HG03521 (cell line): ENCODE measurements around the gene FARP2.
"Not testable (repeated sequence)": the region's sequence is repeated elsewhere in the genome, so short reads cannot be mapped to it uniquely, and the experiment has no call there.

Experiments
- ATAC-seq: cut with Tn5 transposase; IDR thresholded peaks from one replicate; pipeline ENCODE4 v1.9.1; 2021; ENCODE audit warnings: mild to moderate bottlenecking, moderate library complexity; ENCODE audit not compliant: unreplicated experiment

FARP2 gene

DNA sequence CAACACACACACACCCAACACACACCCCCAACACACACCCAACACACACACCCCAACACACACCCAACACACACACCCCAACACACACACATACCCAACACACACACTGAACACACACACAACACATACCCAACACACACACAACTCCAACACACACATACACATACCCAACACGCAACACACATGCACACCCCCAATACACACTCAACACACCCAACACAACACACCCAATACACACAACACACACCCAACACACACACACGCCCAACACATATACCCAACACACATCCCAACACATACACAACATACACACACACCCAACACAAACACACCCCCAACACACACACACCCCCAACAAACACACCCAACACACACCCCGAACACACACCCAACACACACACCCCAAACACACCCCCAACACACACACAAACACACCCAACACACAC, 160.5 kb downstream of the FARP2 start:
- ATAC-seq: no peak

DNA sequence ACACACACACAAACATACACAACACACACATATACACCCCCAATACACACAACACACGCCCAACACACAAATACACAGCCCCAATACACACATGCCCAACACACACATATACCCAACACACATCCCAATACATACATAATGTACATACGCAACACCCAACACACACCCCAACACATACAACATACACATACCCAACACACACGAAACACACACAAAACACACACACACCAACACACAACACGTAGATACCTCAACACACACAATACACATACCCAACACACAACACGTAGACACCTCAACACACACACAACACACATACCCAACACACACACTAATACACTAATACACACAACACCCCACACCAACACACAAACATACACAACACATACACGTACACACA, 161.2 kb downstream of the FARP2 start:
- ATAC-seq: no peak

DNA sequence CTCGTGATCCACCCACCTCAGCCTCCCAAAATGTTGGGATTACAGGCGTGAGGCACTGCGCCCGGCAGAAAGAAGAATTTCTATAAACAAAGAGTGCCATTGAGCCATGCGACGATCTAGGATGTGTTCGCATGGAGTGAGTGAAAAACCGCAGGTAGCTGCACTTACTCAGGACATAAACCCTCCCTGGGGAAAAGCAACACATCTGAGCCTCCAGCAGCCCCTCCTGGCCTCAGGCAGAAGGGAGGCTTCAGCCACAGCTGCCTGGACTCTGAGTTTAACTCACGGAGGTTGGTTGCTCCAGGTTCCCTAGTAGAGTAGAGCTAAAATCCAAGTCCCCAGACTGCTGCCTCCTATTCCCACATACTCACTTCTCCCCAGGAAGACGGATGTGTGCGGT, 163.6 kb downstream of the FARP2 start:
- no peak for ATAC-seq

DNA sequence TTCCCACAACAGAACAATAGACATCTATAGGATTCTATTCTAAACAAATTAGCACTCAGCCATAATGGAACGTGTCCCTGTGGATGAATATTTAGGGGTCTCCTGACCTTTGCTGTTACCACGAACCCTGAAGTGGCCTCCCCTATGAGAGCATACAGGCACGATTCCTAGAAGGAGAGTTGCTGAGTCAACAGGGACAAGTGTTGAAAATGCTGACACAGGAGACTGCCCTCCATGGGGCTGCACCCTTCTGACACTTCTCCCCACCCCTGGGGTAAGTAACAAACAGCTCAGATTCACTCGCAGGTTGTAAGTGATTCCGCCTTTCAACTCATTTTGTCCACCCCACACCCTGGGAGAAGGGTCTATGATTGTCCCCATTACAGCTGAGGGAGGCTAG, 166.4 kb downstream of the FARP2 start:
- no peak for ATAC-seq

DNA sequence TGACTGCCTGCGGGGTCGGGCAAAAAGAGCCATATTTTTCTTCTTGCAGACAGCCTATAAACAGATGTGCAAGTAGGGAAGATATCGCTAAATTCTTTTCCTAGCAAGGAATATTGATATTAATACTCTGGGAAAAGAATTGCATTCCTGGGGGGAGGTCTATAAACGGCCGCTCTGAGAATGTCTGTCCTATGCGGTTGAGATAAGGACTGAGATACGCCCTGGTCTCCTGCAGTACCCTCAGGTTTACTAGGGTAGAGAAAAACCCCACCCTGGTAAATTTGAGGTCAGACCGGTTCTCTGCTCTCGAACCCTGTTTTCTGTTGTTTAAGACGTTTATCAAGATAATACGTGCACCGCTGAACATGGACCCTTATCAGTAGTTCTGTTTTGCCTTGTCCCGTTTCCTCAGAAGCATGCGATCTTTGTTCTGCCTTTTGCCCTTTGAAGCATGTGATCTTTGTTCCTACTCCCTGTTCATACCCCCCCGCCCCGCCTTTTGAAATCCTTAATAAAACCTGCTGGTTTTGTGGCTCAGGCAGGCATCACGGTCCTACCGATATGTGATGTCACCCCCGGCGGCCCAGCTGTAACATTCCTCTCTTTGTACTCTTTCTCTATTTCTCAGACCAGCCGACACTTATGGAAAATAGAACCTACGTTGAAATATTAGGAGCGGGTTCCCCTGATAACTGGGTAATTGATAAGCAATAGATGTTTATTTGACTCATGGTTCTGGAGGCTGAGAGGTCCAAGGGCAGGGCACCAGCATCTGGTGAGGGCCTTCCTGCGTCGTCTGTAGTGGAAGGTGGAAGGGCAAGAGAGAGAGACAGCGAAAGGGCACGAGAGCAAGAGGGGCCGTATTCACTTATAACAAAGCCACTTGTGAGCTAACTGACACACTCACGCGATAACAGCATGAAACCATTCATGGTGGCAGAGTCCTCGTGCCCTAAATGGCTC, 170.0 kb downstream of the FARP2 start:
- not testable (repeated sequence) for ATAC-seq

DNA sequence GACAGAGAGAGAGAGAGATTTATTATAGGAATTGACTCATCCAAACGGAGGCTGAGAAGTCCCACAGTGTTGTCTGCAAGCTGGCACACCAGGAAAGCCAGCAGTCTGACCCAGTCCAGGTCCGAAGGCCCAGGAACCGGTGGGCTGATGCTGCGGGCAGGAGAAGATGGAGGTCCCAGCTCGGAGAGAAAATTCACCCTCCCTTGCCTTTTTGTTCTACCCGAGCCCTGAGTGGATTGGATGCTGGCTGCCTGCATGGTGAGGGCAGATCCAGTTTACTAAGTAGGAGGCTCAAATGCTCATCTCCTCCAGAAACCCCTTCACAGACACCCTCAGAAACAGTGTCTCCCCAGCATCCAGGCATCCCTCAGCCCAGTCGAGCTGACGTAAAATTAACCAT, 174.5 kb downstream of the FARP2 start:
- ATAC-seq: no peak

DNA sequence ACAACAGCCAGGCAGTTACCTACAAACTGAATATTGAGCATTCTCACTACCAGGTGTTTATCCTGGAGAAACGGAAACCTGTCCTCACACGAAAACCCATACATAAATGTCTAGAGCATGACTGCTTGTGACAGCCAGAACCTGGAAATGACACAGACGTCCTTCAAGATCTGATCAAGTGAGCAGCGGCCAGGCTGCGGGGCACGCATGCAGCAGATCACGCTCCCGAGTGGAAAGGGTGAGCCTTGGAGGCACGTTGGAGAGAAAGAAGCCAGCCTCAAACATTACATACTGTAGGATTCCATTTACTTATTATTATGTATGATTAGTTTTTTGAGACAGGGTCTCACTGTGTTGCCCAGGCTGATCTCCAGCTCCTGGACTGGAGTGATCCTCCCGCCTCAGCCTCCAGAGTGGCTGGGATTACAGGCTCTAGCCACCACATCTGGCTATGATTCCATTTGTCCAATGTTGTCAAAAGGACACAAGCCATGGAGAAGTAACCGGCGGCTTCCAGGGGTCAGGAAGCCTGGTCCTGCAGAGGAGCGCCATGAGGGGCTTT, 175.2 kb downstream of the FARP2 start:
- no peak for ATAC-seq

DNA sequence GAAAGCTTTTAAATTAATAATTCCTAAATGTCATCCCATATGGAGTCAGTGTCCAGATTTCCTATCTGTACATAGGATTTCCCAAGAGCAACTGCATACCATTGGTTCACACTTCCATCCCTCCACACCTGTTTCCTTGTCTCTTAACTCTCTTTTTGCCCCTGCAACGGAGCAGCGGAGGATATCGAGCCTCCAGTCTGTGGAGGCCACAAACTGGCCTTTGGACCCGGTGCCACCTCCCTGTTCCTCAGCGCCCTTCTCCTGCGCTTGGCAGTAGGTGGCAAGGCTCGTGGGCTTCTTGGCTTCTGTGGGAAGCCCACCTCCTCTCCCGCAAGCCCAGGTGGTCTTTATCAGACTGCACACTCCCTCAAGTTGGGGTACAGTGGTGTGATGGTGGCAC, 176.1 kb downstream of the FARP2 start:
- no peak for ATAC-seq

DNA sequence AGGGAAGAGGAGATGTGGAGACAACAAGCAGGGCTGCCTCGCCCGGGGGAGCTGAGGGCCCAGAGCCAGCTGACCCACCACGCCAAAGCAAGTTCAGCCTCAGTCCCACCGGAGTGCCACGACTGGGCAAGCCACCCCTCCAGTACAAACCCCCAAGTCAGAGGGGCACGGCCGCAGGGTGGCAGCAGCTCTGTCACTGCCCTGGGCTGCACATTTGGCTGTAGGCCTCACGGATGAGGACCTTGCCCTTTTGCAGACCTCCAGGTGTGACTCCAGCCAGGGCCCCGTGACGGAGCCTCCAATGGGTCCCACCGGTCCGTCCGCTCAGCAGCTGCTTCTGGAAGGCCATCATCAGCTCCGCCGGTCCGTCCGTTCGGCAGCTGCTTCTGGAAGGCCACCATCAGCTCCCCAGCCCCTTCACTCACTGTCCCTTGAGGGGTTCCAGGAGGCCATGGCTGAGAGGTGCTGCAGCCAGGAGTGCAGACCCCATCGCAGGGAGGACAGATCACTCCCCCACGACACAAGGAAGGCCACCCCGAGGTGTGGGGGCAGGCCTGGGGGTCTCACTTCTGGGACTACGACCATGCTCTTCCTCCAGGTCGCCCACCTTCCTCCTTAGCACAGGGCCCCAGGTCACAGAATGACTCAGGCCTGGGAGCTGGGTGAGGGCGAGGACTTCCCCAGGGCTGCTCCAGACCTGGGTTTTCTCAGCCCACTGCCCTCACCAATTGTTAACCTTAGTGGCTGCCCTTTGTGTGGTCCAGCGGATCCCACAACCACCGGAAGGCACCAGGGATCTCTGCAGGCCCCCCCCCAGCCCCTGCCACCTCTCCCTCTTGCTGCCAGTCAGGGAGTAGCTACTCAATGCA, 176.9 kb downstream of the FARP2 start:
- no peak for ATAC-seq

DNA sequence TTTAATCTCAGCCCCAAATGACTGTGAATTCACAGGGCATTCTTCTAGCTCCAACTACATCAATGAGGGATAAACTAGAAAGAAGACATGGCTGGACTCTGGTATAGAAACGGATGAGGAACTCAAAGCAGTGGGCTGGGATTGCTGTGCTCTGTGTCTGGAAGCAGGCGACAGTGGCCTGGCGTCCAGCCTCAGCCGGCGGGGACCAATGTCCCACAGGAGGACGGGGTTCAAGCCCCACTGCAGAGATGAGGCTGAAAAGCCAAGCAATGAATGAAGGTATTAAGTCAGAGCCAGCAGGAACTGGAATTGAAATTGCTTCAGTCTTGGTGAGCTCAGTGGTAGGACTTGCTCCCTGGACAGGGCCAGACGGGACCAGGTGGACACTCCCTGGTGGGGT, 178.2 kb downstream of the FARP2 start:
- no peak for ATAC-seq

DNA sequence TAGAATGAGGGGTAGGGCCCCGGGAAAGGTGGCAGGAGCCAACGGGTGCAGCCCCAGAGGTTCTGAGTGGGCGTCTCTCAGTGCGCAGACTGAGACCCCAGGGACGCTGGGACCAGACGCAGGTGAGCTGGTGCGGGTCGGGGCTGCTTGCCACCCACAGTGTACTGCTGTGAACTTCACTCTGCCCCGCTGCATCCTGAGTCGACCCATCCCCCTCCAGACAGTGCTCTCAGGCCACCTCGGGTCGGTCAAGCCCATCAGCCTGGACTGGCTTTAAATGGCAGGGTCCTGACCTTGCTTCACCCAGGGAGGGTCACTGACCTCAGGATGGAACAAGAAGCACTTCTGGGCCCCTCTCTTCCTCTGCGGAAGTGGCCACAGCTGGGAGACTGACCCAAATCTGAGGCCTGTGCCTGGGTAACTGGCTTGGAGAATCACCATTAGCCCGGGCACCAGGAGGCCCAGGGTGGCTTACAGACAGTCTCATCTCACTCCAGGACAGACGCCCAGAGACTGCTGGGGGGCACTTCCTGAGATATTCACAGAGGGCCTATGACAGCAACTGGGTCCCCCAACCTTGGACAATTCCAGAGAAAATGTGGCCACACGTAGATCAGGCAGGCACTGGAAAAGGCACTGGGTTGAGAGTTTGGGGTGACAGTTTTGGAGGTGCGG, 178.8 kb downstream of the FARP2 start:
- ATAC-seq: no peak

DNA sequence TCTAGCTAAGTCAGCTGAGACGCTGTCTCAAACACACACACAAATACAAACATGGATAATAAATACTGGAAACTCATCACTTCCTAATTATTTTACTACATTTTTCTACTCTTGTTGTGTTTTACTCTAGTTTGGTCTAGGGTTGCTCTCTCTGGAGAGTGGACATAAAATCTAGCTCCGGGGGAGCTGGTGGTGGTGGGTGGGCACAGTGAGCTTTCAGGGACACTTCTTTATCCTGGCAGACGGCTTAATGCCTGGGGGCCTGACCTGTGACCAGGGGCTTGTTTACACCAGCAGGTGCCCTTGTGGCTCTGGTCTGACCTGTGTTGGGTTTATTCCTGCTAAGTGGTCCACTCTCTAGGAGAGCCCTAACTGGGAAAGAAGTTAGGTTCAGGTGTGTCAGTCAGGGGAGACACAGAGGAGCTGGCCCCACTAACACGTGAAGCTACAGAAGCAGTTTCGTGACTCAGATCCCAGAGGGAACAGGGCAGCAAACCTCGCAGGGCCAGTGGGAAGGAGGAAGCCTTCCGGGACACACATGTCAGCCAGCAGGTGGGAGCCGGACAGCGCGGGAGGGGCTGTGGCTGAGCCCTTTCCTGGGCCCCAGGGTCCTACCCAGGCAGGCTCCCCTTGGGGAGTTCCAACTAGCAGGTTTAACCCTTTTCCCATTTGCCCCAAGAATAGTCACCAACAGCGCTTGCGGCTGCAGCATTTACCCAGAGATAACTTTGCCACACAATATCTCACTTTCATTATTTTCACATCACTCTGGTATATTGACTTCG, 180.0 kb downstream of the FARP2 start:
- no peak for ATAC-seq

DNA sequence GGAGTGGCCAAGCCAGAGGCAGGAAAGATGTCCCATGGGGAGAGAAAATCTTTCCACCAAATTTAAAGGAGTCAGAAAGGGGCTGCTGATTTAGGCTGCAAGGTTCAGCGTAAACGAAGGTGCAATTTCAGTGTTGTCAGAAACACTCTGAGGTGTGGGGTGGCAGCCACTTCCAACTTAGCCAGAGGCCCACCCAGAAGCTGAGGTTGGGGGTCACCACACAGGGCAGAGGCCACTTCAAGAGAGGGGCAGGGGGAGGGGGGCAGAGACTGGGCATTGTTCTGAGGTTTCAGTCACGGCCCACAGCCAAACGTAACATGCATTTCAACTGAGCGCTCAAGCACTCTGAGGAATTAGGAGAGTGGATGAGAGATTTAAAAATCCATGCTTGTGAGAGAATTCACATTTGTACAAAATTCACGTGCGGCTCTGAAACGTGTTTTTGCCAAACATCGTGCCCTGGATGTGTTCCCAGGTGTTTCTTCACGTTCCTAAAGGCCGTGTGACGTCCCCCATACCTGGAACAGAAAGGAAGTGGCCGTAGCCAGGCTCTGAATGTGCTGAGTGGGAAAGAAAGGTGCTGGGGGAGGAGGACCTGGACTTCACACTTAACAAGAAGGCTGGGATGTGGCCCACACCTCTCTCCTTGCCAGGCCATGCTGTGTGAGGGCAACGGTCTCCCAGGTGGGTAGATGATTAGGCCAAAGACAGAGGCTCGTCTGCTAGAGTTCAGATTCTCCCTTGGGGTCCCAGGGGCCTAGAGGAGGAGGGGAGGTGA, 182.9 kb downstream of the FARP2 start:
- ATAC-seq: no peak

DNA sequence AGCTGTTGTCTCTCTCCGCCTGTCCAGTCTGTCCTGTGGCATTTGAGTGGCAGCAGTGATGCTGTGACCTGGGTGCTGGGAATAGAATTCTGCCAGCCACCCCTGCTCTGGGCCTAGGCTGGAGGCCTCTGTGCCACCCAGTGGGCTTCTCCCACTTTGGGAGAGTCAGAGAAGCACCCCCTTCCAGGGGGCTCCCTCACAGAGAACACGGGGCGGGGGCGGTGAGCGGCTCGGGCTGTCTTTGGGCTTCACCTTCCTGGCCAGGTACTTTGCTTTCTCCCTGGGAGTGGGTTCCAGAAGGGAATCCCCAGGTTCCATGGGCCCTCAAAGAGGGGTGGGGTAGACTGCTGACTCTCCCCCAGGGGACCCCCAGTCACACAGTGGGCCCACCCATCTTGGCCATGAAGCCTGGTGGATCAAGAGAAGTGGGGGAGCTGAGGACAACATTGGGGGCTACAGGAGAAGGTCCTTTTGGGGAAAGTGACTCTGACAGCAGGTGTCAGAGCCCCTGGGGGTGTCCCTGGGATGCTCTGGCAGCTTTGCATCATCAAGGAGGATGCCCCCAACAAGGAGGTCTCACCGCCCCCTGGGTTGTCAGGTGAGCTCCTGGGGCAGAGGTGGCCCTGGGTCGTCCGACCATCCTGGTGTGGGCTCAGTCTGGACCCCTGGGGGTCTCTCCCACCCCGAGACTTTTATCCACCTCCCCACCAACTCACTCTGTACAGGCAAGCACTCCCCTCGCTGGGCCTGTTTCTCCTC, 183.7 kb downstream of the FARP2 start:
- no peak for ATAC-seq

DNA sequence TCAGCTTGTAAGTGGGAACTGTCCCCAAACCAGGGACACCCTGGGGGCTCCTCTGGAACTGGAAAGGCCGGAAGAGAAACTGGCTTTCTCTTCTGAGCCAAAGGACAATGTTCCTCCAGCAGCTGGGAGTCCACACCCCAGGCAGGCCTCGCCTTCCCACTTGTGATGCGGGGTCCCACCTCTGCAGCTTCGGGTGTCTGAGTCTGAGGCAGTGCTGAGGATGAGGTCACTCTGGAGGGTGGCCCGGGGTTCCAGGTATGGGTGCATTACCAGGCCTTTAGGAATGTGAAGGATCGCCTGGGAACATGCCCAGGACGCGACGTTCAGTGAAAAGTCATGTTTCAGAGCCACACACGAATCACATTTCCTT, 184.3 kb downstream of the FARP2 start:
- no peak for ATAC-seq

DNA sequence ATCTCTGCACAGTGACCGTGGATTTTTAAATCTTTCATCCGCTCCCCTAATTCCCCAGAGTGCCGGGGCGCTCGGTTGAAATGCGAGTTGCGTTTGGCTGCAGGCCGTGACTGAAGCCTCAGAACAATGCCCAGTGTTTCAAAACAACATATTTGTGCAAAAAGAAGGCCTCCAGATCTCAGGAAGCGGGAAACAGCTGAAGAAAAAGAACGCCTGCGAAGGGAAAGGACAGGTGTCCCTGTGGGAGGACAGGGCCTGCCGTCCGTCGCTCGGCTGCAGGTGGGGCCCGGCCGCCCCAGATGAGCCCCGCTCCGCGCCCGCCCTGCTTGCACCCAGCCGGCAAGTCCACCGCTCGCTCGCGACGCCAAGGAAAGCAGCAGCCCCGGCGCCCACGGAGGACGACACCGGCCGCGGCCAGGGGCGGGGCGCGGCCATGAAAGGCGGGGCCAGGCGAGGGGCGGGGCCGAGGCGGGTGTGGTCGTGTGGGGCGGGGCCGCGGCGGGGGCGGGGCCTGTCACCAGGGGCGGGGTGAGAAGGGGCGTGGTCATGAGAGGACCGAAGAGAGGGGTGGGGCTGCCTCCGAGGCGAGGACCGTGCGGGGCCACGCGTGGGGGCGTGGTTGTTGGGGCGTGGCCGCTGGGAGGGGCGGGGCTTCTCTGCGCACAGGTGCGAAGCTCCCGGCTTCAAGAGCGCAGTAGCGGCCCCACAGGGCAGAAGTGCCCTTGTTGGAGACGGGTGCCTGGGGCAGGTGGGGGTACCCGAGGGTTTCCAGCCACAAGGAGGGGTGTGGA, 184.9 kb downstream of the FARP2 start:
- ATAC-seq: no peak

DNA sequence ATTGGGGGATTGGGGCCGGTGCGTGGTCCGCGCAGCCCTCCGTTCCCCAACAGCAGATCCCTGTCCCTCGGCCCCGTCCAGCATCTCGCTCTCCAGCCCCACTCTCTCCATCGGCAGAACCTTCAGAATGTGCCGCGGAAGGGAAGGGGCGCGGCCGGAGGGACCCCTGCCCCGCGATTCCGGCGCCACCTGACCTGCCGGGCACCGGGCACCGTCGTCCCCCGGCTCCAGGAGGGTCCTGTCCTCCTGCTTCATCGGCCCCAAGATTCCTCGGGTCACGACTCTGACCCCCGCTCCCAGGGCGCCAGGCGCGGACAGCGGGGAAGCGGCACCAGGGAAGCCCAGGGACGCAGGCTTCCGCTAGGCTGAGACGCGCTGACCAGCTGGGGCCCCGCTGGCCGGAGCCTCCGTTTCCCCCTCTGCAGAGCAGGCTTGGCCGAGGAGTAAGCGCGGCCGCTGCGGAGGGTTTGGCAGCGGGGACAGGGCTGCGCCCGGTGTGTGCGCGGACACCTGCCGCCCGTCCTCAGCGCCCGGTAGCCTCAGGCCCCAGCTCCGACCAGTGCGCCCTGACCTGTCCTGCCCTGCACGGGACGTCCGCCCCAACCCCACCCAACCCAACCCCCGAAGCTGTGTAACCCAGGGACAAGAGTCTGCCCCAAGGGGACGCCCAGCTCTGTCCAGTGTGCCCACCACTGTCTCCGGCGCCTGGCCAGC, 185.6 kb downstream of the FARP2 start:
- ATAC-seq: no peak
